Measurements from ENCODE around the gene FGD5.

FGD5 gene

DNA sequence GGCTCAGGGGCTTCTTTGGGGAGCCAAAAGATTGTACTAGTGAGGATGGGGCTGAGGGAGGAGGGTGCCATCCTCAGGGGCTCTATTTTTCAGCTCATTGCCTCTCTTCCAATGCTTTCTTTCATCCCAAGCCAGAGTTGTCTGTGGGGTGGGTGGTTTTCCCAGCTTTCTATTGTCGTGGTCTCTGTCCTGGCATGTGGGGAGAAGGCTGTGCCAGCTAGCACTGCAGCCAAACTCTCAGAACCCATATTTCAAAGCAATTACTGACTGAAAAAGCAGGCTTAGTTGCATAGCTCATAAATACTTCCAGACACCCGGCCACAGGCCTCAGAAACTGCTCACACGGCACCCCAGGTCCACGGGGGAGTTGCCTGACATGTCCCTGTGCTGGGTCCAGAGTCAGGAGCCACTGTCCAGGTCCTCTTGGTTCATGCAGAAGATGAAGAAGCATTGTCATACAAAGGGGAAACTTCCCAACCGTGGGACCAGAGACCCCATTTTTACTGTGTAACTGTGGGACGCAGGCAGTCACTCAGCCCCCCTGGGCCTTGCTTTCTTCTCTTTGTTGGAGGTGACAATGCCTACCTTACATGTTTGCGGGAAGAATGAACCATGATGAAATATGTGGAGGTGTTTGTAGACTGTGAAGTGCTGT lies 27.6 kb downstream of the FGD5 start:
- TF ChIP-seq, protein P1, sequence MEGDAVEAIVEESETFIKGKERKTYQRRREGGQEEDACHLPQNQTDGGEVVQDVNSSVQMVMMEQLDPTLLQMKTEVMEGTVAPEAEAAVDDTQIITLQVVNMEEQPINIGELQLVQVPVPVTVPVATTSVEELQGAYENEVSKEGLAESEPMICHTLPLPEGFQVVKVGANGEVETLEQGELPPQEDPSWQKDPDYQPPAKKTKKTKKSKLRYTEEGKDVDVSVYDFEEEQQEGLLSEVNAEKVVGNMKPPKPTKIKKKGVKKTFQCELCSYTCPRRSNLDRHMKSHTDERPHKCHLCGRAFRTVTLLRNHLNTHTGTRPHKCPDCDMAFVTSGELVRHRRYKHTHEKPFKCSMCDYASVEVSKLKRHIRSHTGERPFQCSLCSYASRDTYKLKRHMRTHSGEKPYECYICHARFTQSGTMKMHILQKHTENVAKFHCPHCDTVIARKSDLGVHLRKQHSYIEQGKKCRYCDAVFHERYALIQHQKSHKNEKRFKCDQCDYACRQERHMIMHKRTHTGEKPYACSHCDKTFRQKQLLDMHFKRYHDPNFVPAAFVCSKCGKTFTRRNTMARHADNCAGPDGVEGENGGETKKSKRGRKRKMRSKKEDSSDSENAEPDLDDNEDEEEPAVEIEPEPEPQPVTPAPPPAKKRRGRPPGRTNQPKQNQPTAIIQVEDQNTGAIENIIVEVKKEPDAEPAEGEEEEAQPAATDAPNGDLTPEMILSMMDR (IDR thresholded peaks at IDR 0.05; ENCODE audit: low read depth, low read length), result no peak

DNA sequence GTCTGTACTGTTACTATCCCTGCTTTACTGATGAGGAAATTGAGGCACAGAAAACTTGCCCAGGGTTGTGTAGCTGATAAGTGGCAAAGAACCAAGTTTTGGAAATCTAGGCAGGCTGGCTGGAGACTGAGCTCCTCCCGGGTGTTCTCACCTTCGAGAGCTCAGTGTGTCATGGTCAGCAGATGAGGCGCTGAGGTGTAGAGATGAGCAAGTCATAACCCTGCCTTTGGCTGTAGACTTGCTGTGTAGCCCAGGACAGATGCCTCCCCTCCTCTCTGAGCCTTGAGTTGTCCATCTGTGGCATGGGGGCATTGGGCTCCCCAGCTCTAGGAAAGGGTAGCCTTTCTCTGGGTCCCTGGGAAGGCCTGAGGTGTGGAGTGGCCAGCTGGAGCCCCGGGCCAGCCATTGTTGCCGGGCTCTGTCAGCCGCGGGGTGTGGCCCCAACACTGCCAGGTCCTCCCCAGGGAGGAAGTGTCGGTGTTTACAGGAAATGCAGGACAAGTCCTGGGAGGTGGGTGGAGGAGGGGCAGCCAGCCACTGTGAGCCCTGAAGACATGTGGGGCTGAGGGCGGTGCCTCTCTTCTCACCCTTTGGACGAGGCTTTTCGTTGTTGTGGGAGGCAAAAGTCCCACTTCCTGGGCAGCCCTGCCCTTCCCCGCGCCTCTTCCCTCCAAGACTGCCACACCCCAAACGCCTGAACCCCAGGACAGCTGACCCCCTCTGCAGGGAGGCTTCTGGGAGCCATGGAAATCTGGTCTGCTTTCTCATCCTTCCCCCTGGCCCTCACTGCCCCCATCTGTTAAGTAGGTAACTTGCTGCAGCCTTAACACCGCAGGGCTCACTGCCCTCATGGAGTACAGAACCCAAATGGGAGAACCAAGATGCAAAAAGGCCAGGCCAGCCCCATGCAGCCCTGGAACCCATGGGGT lies 29.1 kb downstream of the FGD5 start:
- DNase-seq (ENCODE audit: low read depth in 2 of 2), result peak in 1 of 2 donors; percentile 13
- TF ChIP-seq, protein P1 (IDR thresholded peaks at IDR 0.05; ENCODE audit: low read depth, low read length), result no peak
- H3K4me3 ChIP-seq (replicated peaks in 1 of 2; ENCODE audit: low read depth in 2 of 2, low read length in 2 of 2), result no peak overlapping the region

More for the DNA sequence above, 27.6 kb downstream of the FGD5 start:
- DNase-seq (ENCODE audit: low read depth in 2 of 2), result no peak
- no peak overlapping the region for H3K4me3 ChIP-seq (replicated peaks in 1 of 2; ENCODE audit: low read depth in 2 of 2, low read length in 2 of 2)

DNA sequence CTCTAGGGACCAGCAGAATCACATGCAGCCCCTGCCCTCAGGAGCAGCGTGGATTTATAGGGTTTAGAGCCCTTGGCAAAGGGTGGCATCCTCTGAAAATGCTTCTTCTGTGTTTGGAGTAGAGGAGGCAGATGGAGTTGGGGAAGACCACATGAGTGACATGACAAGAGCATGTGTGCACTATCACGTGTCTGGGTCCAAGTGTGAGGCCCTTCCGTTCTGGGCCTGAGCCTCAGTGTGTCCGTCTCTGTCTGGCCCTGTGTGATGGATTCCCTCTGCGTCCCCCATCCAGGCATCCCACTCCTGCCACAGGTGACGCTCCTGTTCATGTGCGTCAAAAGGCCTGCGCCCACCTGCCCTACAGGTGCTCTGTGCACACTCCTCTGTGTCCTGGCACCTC lies 30.1 kb downstream of the FGD5 start:
- no peak for DNase-seq (ENCODE audit: low read depth in 2 of 2)
- no peak overlapping the region for H3K4me3 ChIP-seq (replicated peaks in 1 of 2; ENCODE audit: low read depth in 2 of 2, low read length in 2 of 2)

DNA sequence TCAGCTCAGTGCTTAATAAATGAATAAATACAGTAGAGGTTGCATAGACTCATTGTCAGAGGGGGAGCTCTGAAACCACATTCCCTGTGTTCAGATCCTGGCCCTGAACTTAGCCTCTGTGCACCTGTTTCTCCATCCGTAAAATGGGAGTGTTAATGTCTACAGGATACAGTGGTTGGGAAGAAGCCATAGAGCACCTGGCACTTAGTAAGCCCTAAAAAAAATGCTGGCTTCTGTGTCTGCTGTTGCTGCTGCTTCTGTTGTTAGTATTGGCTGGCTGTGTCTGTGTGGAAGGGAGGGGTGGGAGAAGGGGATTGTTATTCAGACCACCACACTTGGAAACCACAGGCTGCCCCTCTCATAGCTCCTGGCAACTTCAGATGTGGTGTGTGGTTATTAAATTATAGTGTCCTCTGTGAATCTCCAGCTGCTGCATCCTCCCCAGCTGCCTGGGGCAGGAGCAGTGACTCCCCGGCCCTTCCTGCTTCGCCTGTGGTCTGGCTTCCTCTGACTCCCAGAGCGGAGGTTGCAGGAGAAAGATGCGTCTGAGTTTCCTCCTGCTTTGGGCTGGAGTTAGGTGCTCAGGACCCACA lies 31.0 kb downstream of the FGD5 start:
- H3K4me3 ChIP-seq (replicated peaks in 1 of 2; ENCODE audit: low read depth in 2 of 2, low read length in 2 of 2), result no peak overlapping the region
- DNase-seq (ENCODE audit: low read depth in 2 of 2), result no peak
- TF ChIP-seq, protein P1 (IDR thresholded peaks at IDR 0.05; ENCODE audit: low read depth, low read length), result no peak

More for the DNA sequence above, 30.1 kb downstream of the FGD5 start:
- TF ChIP-seq, protein P1 (IDR thresholded peaks at IDR 0.05; ENCODE audit: low read depth, low read length), result no peak

DNA sequence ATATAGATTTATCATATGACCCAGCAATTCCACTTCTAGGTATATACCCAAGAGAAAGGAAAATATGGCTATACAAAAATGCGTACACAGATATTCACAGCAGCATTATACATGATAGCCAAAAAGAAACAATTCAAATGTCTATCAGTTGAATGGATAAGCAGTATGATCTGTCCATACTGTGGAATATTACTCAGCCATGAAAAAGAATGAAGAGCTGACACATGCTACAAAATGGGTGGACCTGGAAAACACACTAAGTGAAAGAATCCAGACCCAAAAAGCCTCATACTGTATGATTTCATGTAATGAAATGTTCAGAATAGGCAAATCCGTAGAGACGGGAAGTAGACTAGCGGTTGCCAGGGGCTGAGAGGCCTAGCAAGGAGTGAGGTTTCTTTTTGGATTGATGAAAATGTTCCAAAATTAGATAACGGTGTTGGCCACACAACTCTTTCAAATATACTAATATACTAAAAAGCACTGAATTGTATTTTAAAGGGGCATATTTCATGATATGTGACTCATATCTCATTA lies 33.4 kb downstream of the FGD5 start:
- TF ChIP-seq, protein P1 (IDR thresholded peaks at IDR 0.05; ENCODE audit: low read depth, low read length), result no peak
- H3K4me3 ChIP-seq (replicated peaks in 1 of 2; ENCODE audit: low read depth in 2 of 2, low read length in 2 of 2), result no peak overlapping the region
- no peak for DNase-seq (ENCODE audit: low read depth in 2 of 2)

DNA sequence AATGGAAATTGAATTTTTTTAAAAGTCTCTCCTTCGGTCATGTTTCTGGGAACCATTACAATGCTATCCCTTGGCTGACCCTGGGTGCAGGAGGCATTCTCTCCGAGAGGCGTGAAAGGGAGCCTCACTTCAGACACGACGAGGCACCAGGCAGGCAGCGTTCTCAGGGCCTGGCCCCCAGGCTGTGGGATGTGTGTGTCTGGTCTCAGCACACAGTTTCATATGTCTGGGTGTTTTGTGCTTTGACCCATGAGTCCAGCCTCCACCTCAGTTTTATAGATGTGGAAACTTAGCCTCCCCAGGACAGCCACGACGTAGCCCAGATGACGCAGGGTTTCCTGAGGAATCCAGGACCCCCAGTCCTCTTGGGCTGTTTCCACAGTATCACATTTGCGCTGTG lies 34.0 kb downstream of the FGD5 start:
- no peak for DNase-seq (ENCODE audit: low read depth in 2 of 2)
- TF ChIP-seq, protein P1 (IDR thresholded peaks at IDR 0.05; ENCODE audit: low read depth, low read length), result no peak
- H3K4me3 ChIP-seq (replicated peaks in 1 of 2; ENCODE audit: low read depth in 2 of 2, low read length in 2 of 2), result no peak overlapping the region
